Measurements from ENCODE around the gene PPP2R1B. TPM values are rescaled to one million over a fixed set of nuclear protein-coding genes. Genes with fewer than 3 reads are reported as not detected.

The PPP2R1B gene
- polyA plus RNA-seq, 1 donor (not counting 4 experiments of a cell fraction or from before 2014, with no cell fraction given), result 33.6 TPM

DNA sequence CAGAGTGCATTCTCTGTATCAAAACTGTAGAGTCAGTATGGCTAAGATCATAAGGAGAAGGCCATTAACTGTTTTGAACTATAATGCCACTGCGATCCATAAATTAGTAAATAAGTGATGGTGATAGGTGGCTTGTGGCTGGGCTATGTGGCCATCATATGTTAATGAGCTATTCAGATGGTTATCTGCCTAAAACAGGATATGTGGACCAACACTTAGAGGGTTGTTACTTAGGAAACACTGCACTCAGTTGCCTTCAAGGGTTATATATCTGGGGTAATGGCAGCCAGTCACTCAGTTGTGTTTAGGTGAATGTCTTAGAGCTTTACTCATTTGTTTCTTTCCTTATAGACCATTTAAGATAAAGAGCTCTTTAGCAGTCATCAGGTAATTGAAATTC lies 66.0 kb downstream of the PPP2R1B start:
- dilution Hi-C loops (cut with MboI; ENCODE audit: extremely low pct_ligation_motif_present, low sequenced_read_pairs), result no loop called here
- H4K20me1 ChIP-seq (ENCODE audit: control insufficient read depth, extremely low read depth, insufficient read depth, low read length), result no peaks in the 10 kb centered on the region
- FAIRE-seq, result no peak
- no peaks in the 10 kb centered on the region for H3K4me1 ChIP-seq (ENCODE audit: control insufficient read depth, extremely low read depth, insufficient read depth, low read length)
- TF ChIP-seq, protein P1, sequence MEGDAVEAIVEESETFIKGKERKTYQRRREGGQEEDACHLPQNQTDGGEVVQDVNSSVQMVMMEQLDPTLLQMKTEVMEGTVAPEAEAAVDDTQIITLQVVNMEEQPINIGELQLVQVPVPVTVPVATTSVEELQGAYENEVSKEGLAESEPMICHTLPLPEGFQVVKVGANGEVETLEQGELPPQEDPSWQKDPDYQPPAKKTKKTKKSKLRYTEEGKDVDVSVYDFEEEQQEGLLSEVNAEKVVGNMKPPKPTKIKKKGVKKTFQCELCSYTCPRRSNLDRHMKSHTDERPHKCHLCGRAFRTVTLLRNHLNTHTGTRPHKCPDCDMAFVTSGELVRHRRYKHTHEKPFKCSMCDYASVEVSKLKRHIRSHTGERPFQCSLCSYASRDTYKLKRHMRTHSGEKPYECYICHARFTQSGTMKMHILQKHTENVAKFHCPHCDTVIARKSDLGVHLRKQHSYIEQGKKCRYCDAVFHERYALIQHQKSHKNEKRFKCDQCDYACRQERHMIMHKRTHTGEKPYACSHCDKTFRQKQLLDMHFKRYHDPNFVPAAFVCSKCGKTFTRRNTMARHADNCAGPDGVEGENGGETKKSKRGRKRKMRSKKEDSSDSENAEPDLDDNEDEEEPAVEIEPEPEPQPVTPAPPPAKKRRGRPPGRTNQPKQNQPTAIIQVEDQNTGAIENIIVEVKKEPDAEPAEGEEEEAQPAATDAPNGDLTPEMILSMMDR (optimal IDR thresholded peaks at IDR 0.05 in 1 of 3, IDR thresholded peaks at IDR 0.05 in 1 of 3, conservative IDR thresholded peaks at IDR 0.05 in 1 of 3; ENCODE audit: extremely low read depth in 1 of 3, insufficient read depth in 2 of 3, low read length in 3 of 3), result no peak
- no peak for TF ChIP-seq EZH2 (IDR thresholded peaks at IDR 0.05; ENCODE audit: low read length)
- no peak overlapping the region for H3K4me2 ChIP-seq (ENCODE audit: control insufficient read depth, extremely low read depth, insufficient read depth, low read depth, low read length)
- no peaks in the 10 kb centered on the region for H3K9me1 ChIP-seq (ENCODE audit: control insufficient read depth, extremely low read depth, insufficient read depth, low read length)
- no peak overlapping the region for H3K4me3 ChIP-seq (ENCODE audit: control insufficient read depth in 2 of 3, extremely low read depth in 1 of 3, insufficient read depth in 2 of 3, low read depth in 1 of 3, low read length in 3 of 3)
- H3K36me3 ChIP-seq (ENCODE audit: control insufficient read depth in 2 of 2, extremely low read depth in 1 of 2, insufficient read depth in 2 of 2, low read length in 2 of 2), result peaks cover 4 to 8% of the 10 kb centered on the region in 2 experiments
- H3K9ac ChIP-seq (ENCODE audit: control insufficient read depth, extremely low read depth, insufficient read depth, low read length), result no peak overlapping the region
- H3K9me3 ChIP-seq (ENCODE audit: control insufficient read depth, low read depth, low read length), result no peaks in the 10 kb centered on the region
- no peaks in the 10 kb centered on the region for H3K79me2 ChIP-seq (ENCODE audit: control insufficient read depth, insufficient read depth, low read length)
- no peak overlapping the region for H3K27ac ChIP-seq (ENCODE audit: control insufficient read depth, insufficient read depth, low read length)
- H2AFZ ChIP-seq (ENCODE audit: control insufficient read depth, low read length), result no peak overlapping the region
- H3K27me3 ChIP-seq (ENCODE audit: control insufficient read depth, extremely low read depth, insufficient read depth, low read length), result no peaks in the 10 kb centered on the region
- DNase-seq (ENCODE audit: low read depth, low spot score), result no peak

DNA sequence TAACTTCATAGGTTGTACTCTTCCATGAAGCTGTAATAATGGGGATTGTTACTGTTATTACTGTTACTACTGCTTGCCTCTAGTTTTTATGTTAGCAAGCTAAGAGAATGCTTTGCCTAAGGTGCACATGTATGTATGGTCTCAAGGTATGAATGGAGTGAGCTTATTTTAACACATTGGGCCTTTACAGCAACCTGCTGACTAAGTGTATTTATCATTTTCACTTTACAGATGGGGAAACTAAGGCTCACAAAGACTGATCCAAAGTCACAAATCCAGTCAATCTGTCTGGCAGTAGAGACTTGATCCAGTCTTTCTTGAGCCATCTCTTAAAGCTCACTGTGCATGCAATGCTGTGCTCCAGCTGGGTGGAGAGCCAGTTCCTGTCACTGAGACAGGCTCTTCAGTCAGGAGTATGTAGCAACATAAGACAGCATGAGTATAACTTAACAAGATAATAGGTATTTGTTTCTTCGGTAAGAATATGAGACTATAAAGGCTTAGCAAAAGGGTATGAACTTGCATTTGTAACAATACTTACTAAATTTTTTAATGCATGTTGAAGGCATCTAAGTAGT lies 66.5 kb downstream of the PPP2R1B start:
- H3K4me1 ChIP-seq (ENCODE audit: control insufficient read depth, extremely low read depth, insufficient read depth, low read length), result no peaks in the 10 kb centered on the region
- no peak for DNase-seq (ENCODE audit: low read depth, low spot score)
- peaks cover 0 to 5% of the 10 kb centered on the region in 2 experiments for H3K36me3 ChIP-seq (ENCODE audit: control insufficient read depth in 2 of 2, extremely low read depth in 1 of 2, insufficient read depth in 2 of 2, low read length in 2 of 2)
- no peak overlapping the region for H3K9ac ChIP-seq (ENCODE audit: control insufficient read depth, extremely low read depth, insufficient read depth, low read length)
- no peak overlapping the region for H2AFZ ChIP-seq (ENCODE audit: control insufficient read depth, low read length)
- no peaks in the 10 kb centered on the region for H3K9me3 ChIP-seq (ENCODE audit: control insufficient read depth, low read depth, low read length)
- no peaks in the 10 kb centered on the region for H3K27me3 ChIP-seq (ENCODE audit: control insufficient read depth, extremely low read depth, insufficient read depth, low read length)
- no peak for TF ChIP-seq EZH2 (IDR thresholded peaks at IDR 0.05; ENCODE audit: low read length)
- TF ChIP-seq, protein P1 (optimal IDR thresholded peaks at IDR 0.05 in 1 of 3, IDR thresholded peaks at IDR 0.05 in 1 of 3, conservative IDR thresholded peaks at IDR 0.05 in 1 of 3; ENCODE audit: extremely low read depth in 1 of 3, insufficient read depth in 2 of 3, low read length in 3 of 3), result no peak
- H4K20me1 ChIP-seq (ENCODE audit: control insufficient read depth, extremely low read depth, insufficient read depth, low read length), result no peaks in the 10 kb centered on the region
- FAIRE-seq, result no peak
- H3K27ac ChIP-seq (ENCODE audit: control insufficient read depth, insufficient read depth, low read length), result no peak overlapping the region
- peaks cover 2% of the 10 kb centered on the region for H3K79me2 ChIP-seq (ENCODE audit: control insufficient read depth, insufficient read depth, low read length)
- H3K4me3 ChIP-seq (ENCODE audit: control insufficient read depth in 2 of 3, extremely low read depth in 1 of 3, insufficient read depth in 2 of 3, low read depth in 1 of 3, low read length in 3 of 3), result no peak overlapping the region
- H3K9me1 ChIP-seq (ENCODE audit: control insufficient read depth, extremely low read depth, insufficient read depth, low read length), result no peaks in the 10 kb centered on the region
- dilution Hi-C loops (cut with MboI; ENCODE audit: extremely low pct_ligation_motif_present, low sequenced_read_pairs), result no loop called here
- H3K4me2 ChIP-seq (ENCODE audit: control insufficient read depth, extremely low read depth, insufficient read depth, low read depth, low read length), result no peak overlapping the region
